Activated B cell treated with CpG ODN at 0.5 μM for 24 hours (primary cell): ENCODE results near the gene STEAP1B. TPM values are rescaled to one million over a fixed set of nuclear protein-coding genes. Genes with fewer than 3 reads are reported as not detected.

Source experiments
- ATAC-seq: fragments of 200-7000 bp; cut with Tn5 transposase; one replicate; pipeline ENCODE4 v1.10.0; 2021; ENCODE audit warnings: low read depth, mild to moderate bottlenecking, moderate library complexity
- CTCF ChIA-PET: fragments of 350-600 bp; sonication (Branson Sonifier 250); formaldehyde crosslinking; loops from one replicate; lab custom pipeline; 2021; ENCODE audit warnings: antibody characterized with exemption; lab: Charles Lee
- POLR2A ChIA-PET: fragments of 350-600 bp; sonication (Branson Sonifier 250); formaldehyde crosslinking; loops from one replicate; lab custom pipeline; 2021; ENCODE audit warnings: antibody characterized with exemption; lab: Charles Lee
- DNase-seq: peaks from one replicate; pipeline ENCODE4 v3.0.0; 2022
- H3K27ac Mint-ChIP-seq: one replicate; pipeline ENCODE4 v1.8.0; 2020; ENCODE audit warnings: mixed read lengths
- H3K27me3 Mint-ChIP-seq: one replicate; pipeline ENCODE4 v1.8.0; 2021; ENCODE audit warnings: mixed read lengths
- H3K36me3 Mint-ChIP-seq: one replicate; pipeline ENCODE4 v1.8.0; 2021; ENCODE audit warnings: low read depth, mixed read lengths
- H3K4me1 Mint-ChIP-seq: one replicate; pipeline ENCODE4 v1.8.0; 2021; ENCODE audit warnings: mixed read lengths
- H3K4me3 Mint-ChIP-seq: one replicate; pipeline ENCODE4 v1.8.0; 2020; ENCODE audit warnings: mild to moderate bottlenecking, mixed read lengths
- H3K9me3 Mint-ChIP-seq: one replicate; pipeline ENCODE4 v1.8.0; 2020; ENCODE audit warnings: mixed read lengths
- intact Hi-C: fragments of 100-400 bp; cut with micrococcal nuclease; formaldehyde crosslinking; loops from one replicate; pipeline ENCODE4 v1.15.1; 2024
- total RNA-seq: library from RNA; stranded (reverse); gene quantifications from 2 replicates; pipeline ENCODE4 v1.2.3, GENCODE V29; 2022
- TF ChIP-seq, protein P1 (sequence below): fragments of 200-600 bp; IDR thresholded peaks from one replicate; pipeline ENCODE4 v1.8.0; 2022; ENCODE audit warnings: antibody characterized with exemption, mild to moderate bottlenecking

The STEAP1B gene
- total RNA-seq, 1 donor from 2014 or later: 117 TPM

- intact Hi-C loops: no loop called here
- POLR2A ChIA-PET: no interaction called here
These were observed 13.4 kb downstream of the STEAP1B start for GRCh38 chr7:22486597-22486996.

DNA sequence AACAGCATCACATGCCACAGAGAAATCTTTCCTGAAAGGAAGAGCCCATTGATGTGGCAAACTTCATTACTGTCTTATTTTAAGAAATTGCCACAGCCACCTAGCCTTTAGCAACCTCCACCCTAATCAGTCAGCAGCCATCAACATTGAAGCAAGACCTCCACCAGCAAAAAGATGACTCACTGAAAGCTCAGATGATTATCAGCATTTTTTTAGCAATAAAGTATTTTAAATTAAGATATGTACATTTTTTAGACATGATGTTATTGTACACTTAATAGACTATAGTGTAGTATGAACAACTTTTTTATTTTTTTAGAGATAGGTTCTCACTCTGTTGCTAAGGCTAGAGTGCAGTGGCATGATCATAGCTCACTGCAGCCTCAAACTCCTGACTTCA lies 14.8 kb downstream of the STEAP1B start:
- no peaks in the 10 kb centered on the region for H3K27me3 Mint-ChIP-seq
- intact Hi-C loops: no loop called here
- H3K4me3 Mint-ChIP-seq: no peak overlapping the region
- POLR2A ChIA-PET: no interaction called here
- no peak overlapping the region for H3K27ac Mint-ChIP-seq
- TF ChIP-seq, protein P1, sequence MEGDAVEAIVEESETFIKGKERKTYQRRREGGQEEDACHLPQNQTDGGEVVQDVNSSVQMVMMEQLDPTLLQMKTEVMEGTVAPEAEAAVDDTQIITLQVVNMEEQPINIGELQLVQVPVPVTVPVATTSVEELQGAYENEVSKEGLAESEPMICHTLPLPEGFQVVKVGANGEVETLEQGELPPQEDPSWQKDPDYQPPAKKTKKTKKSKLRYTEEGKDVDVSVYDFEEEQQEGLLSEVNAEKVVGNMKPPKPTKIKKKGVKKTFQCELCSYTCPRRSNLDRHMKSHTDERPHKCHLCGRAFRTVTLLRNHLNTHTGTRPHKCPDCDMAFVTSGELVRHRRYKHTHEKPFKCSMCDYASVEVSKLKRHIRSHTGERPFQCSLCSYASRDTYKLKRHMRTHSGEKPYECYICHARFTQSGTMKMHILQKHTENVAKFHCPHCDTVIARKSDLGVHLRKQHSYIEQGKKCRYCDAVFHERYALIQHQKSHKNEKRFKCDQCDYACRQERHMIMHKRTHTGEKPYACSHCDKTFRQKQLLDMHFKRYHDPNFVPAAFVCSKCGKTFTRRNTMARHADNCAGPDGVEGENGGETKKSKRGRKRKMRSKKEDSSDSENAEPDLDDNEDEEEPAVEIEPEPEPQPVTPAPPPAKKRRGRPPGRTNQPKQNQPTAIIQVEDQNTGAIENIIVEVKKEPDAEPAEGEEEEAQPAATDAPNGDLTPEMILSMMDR: no peak
- CTCF ChIA-PET: interaction anchor here (2.5 kb wide), 1 partner anchor 375 kb away, joined by 22 read pairs; no protein-coding TSS in a partner anchor
- H3K36me3 Mint-ChIP-seq: peaks cover 15% of the 10 kb centered on the region
- ATAC-seq: no peak
- H3K9me3 Mint-ChIP-seq: no peaks in the 10 kb centered on the region
- H3K4me1 Mint-ChIP-seq: peaks cover 15% of the 10 kb centered on the region
- no peak for DNase-seq

More at GRCh38 chr7:22486597-22486996, 13.4 kb downstream of the STEAP1B start:
- no peak overlapping the region for H3K4me3 Mint-ChIP-seq
- no peaks in the 10 kb centered on the region for H3K27me3 Mint-ChIP-seq
- H3K4me1 Mint-ChIP-seq: peaks cover 10% of the 10 kb centered on the region
- no peak for ATAC-seq
- H3K36me3 Mint-ChIP-seq: peaks cover 19% of the 10 kb centered on the region
- H3K27ac Mint-ChIP-seq: no peak overlapping the region
- TF ChIP-seq, protein P1: no peak
- no peaks in the 10 kb centered on the region for H3K9me3 Mint-ChIP-seq
- DNase-seq: no peak
- CTCF ChIA-PET: interaction anchor here (2.5 kb wide), 1 partner anchor 376 kb away, joined by 22 read pairs; no protein-coding TSS in a partner anchor

DNA sequence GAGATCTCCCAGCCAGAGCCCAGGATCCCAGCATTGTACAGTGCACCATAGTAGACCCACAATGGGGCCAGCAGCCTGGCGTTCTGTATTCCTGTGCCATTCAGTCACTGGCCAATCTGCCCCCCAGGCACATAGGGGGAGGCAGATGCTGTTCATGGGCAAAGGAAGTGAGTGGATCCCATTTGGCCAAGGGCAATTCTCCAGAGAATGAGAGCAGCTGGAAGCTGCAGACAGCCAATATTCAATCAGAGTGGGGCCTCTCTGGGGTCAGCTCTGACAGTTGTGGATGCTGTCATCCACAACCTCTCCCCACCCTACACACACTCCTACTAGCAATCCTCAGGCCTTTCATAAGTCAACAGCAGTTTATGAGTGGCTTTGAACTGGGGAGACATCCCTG lies 17.5 kb downstream of the STEAP1B start:
- Mint-ChIP-seq H3K9me3 (no peaks in the 10 kb centered on the region), H3K4me3 (no peak overlapping the region), H3K36me3 (peaks cover 15% of the 10 kb centered on the region), H3K27ac (no peak overlapping the region), H3K27me3 (no peaks in the 10 kb centered on the region), H3K4me1 (peaks cover 12% of the 10 kb centered on the region)
- TF ChIP-seq, protein P1: no peak
- POLR2A ChIA-PET: interaction anchor here (0.6 kb wide), 1 partner anchor 356 kb away, joined by 3 read pairs; no protein-coding TSS in a partner anchor
- CTCF ChIA-PET: no interaction called here
- ATAC-seq (no peak), DNase-seq (no peak)
- intact Hi-C loops: no loop called here

DNA sequence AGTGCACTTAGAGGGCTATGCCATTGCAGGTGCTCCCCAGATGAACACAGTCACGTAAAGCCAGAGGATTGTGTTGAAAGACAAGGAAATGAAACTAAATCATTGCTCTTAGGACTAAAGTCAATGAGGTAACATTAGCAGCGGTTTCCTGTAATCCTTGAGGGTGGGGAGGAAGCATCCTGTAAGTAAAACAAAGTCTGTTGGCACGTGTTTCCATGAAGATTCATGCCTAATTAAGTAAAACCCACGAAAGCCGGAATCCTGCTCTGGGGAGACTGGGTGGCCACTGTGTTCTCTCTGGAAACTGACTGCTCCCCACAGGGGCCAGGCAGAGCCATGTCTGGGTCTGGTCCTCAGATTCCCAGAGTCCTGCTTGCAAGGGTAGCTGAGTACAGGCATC lies 18.3 kb downstream of the STEAP1B start:
- CTCF ChIA-PET: no interaction called here
- H3K27ac Mint-ChIP-seq: no peak overlapping the region
- intact Hi-C loops: no loop called here
- peaks cover 15% of the 10 kb centered on the region for H3K36me3 Mint-ChIP-seq
- H3K4me3 Mint-ChIP-seq: no peak overlapping the region
- no peak for DNase-seq
- TF ChIP-seq, protein P1: no peak
- POLR2A ChIA-PET: no interaction called here
- peak; percentile 75 for ATAC-seq
- H3K9me3 Mint-ChIP-seq: no peaks in the 10 kb centered on the region
- H3K27me3 Mint-ChIP-seq: no peaks in the 10 kb centered on the region
- H3K4me1 Mint-ChIP-seq: peaks cover 12% of the 10 kb centered on the region

DNA sequence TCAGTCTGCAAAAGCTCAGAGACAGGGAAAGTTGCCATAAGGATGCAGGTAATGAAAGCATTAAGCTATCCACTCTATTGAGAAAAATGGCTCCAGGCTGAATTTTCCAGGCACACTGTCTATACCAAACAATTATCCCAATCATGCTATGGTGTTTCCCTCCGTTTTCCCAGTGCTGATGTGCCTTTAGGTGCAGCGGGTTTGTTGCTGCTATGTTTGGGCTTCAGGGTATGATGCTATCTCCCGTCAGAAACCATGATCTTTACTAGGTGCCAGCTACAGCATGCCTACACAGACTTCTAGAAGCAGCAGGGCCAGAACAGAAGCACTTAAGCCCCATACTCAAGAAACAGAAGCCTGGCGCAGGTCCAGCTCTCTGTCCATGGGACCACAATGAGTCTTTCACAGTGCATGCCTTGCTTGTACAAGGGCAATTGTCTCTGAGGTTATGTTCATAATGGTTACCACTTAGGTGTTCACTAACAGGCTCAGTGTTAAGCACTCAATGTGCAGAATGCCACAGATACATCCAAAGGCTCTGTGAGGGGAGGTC lies 19.4 kb downstream of the STEAP1B start:
- no peaks in the 10 kb centered on the region for H3K27me3 Mint-ChIP-seq
- no peak overlapping the region for H3K4me3 Mint-ChIP-seq
- H3K9me3 Mint-ChIP-seq: no peaks in the 10 kb centered on the region
- H3K27ac Mint-ChIP-seq: no peak overlapping the region
- ChIA-PET POLR2A (no interaction called here), CTCF (interaction anchor here (1.6 kb wide), 1 partner anchor 370 kb away, joined by 5 read pairs; no protein-coding TSS in a partner anchor)
- peaks cover 15% of the 10 kb centered on the region for H3K36me3 Mint-ChIP-seq
- TF ChIP-seq, protein P1: no peak
- intact Hi-C loops: no loop called here
- DNase-seq (no peak), ATAC-seq (no peak)
- H3K4me1 Mint-ChIP-seq: peaks cover 12% of the 10 kb centered on the region
